ACC112 (cell line): Measurements from ENCODE around the gene BBOX1.
"Not testable (repeated sequence)": the region's sequence is repeated elsewhere in the genome, so short reads cannot be mapped to it uniquely, and the experiment has no call there.

Source experiments
- H2AFZ ChIP-seq: fragments of 200-600 bp; sonication (generic); one replicate; pipeline ENCODE4 v1.6.0; 2017; ENCODE audit warnings: antibody characterized with exemption, low read length; ENCODE audit not compliant: unreplicated experiment
- H3K27ac ChIP-seq: fragments of 200-600 bp; sonication (generic); 2 replicates; pipeline ENCODE4 v1.5.1; 2014; ENCODE audit warnings: low read depth, mild to moderate bottlenecking, antibody characterized with exemption, low read length, moderate library complexity
- H3K27me3 ChIP-seq: fragments of 200-600 bp; sonication (generic); 2 replicates; pipeline ENCODE4 v1.6.1; 2014; ENCODE audit warnings: mild to moderate bottlenecking, antibody characterized with exemption, low read length, moderate library complexity, mixed read lengths; ENCODE audit not compliant: insufficient read depth
- H3K36me3 ChIP-seq: fragments of 200-600 bp; sonication (generic); 2 replicates; pipeline ENCODE4 v1.6.1; 2016; ENCODE audit warnings: mild to moderate bottlenecking, antibody characterized with exemption, low read length, moderate library complexity, mixed read lengths; ENCODE audit not compliant: insufficient read depth
- H3K4me1 ChIP-seq: fragments of 200-600 bp; sonication (generic); one replicate; pipeline ENCODE4 v1.6.1; 2016; ENCODE audit warnings: low read length, mixed read lengths; ENCODE audit not compliant: insufficient read depth, unreplicated experiment, control insufficient read depth
- H3K4me3 ChIP-seq: fragments of 200-600 bp; sonication (generic); 2 replicates; pipeline ENCODE4 v1.5.1; 2014; ENCODE audit warnings: mild to moderate bottlenecking, low read depth, low read length
- H3K79me2 ChIP-seq: fragments of 200-600 bp; sonication (generic); one replicate; pipeline ENCODE4 v1.6.0; 2016; ENCODE audit warnings: low read length; ENCODE audit not compliant: control insufficient read depth, unreplicated experiment, insufficient read depth

BBOX1 gene

GRCh38 chr11:27084518-27084917 lies 43.9 kb downstream of the BBOX1 start:
- Histone ChIP-seq H3K36me3 (no peaks in the 10 kb centered on the region), H3K4me1 (no peaks in the 10 kb centered on the region), H3K79me2 (no peaks in the 10 kb centered on the region), H3K4me3 (no peak overlapping the region), H3K27ac (no peak overlapping the region), H2AFZ (no peak overlapping the region), H3K27me3 (no peaks in the 10 kb centered on the region)

DNA sequence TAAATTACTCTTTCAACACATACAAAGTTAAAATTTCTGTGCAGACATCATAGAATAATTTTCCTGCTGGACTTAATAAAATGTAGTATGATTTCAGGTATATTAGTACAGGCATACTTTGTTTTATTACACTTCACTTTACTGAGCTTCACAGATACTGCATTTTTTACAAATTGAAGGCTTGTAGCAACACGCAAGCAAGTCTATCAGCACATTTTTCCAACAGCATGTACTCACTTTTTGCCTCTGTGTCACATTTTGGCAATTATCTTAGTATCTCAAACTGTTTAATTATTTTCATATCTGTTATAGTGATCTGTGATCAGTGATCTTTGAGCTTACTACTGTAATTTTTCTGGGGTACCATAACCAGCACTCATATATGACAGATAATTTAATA lies 44.5 kb downstream of the BBOX1 start:
- H3K27ac ChIP-seq = no peak overlapping the region
- H3K4me1 ChIP-seq = no peaks in the 10 kb centered on the region
- H3K4me3 ChIP-seq = no peak overlapping the region
- no peaks in the 10 kb centered on the region for H3K36me3 ChIP-seq
- H3K79me2 ChIP-seq = no peaks in the 10 kb centered on the region
- H3K27me3 ChIP-seq = no peaks in the 10 kb centered on the region
- no peak overlapping the region for H2AFZ ChIP-seq

GRCh38 chr11:27085605-27086004 lies 45.0 kb downstream of the BBOX1 start:
- H2AFZ ChIP-seq = no peak overlapping the region
- H3K27ac ChIP-seq = no peak overlapping the region

GRCh38 chr11:27087432-27087831 lies 46.8 kb downstream of the BBOX1 start:
- Histone ChIP-seq H3K79me2 (no peaks in the 10 kb centered on the region), H2AFZ (no peak overlapping the region), H3K36me3 (no peaks in the 10 kb centered on the region), H3K4me3 (no peak overlapping the region), H3K4me1 (no peaks in the 10 kb centered on the region), H3K27me3 (no peaks in the 10 kb centered on the region), H3K27ac (no peak overlapping the region)

More at GRCh38 chr11:27085605-27086004, 45.0 kb downstream of the BBOX1 start:
- Histone ChIP-seq H3K4me3 (no peak overlapping the region), H3K4me1 (no peaks in the 10 kb centered on the region), H3K79me2 (no peaks in the 10 kb centered on the region), H3K36me3 (no peaks in the 10 kb centered on the region), H3K27me3 (no peaks in the 10 kb centered on the region)

- H3K4me3 ChIP-seq = no peak overlapping the region
- no peaks in the 10 kb centered on the region for H3K36me3 ChIP-seq
- no peak overlapping the region for H2AFZ ChIP-seq
- H3K79me2 ChIP-seq = no peaks in the 10 kb centered on the region
- no peaks in the 10 kb centered on the region for H3K4me1 ChIP-seq
- H3K27ac ChIP-seq = no peak overlapping the region
- no peaks in the 10 kb centered on the region for H3K27me3 ChIP-seq
Measured at GRCh38 chr11:27088353-27088752, 47.7 kb downstream of the BBOX1 start.

GRCh38 chr11:27089746-27090145 lies 49.1 kb downstream of the BBOX1 start:
- Histone ChIP-seq H3K4me3 (no peak overlapping the region), H3K4me1 (no peaks in the 10 kb centered on the region), H2AFZ (no peak overlapping the region), H3K27me3 (no peaks in the 10 kb centered on the region), H3K79me2 (no peaks in the 10 kb centered on the region), H3K27ac (no peak overlapping the region), H3K36me3 (no peaks in the 10 kb centered on the region)

DNA sequence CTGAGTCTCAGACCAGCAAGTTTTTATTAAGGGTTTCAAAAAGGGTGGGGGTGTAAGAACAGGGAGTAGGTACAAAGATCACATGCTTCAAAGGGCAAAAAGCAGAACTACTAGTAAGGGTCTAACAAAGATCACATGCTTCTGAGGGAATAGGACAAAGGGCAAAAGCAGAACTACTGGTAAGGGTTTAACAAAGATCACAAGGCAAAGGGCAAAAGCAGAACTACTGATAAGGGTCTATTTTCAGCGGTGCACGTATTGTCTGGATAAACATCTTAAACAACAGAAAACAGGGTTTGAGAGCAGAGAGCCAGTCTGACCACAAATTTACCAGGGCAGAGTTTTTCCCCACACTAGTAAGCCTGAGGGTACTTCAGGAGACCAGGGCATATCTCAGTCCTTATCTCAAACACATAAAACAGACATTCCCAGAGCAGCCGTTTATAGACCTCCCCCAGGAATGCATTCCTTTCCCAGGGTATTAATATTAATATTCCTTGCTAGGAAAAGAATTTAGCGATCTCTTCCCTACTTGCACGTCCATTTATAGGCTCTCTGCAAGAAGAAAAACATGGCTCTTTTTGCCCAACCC lies 49.8 kb downstream of the BBOX1 start:
- not testable (repeated sequence) for H3K27me3 ChIP-seq, H3K4me1 ChIP-seq, H3K79me2 ChIP-seq, H3K36me3 ChIP-seq, H3K27ac ChIP-seq, H3K4me3 ChIP-seq, H2AFZ ChIP-seq

DNA sequence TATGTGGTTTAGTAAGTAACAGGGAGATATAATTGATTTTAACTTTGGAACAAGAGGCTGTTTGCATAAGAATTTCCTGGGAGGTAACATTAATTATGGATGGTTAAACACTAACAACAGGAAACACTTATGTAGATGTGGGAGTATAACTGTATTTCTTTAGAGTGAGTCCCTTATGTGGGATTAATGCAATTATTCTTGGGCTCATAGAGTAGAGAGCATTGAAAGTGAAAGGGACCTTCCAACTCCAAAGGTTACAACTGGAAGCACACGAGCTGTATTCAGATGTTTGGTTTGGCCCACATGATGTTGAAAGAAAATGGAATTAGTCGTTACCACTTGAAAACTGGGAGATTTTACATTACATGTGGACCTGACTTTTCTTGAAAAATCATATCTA lies 53.5 kb downstream of the BBOX1 start:
- Histone ChIP-seq H3K36me3 (no peaks in the 10 kb centered on the region), H3K4me3 (no peak overlapping the region), H2AFZ (no peak overlapping the region), H3K79me2 (no peaks in the 10 kb centered on the region), H3K27ac (no peak overlapping the region), H3K4me1 (no peaks in the 10 kb centered on the region), H3K27me3 (no peaks in the 10 kb centered on the region)

DNA sequence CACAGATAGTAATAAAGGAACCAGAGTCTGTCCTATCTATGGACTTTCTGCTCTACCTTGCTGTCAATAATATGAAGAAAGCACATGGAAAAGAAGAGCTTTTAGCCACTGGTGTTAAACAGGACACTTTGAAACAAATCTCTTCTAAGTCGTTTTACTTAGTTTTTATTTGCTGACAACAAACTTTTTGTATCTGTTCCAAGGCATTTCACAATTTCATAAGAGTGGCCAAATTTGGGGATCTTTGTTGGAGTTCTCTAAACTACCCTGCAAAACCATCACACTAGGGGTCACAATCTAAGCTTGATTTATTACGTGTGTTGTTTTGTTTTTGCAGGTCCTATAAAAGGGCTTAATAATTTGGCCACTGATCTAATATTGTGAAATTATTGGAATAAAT lies 54.4 kb downstream of the BBOX1 start:
- Histone ChIP-seq H2AFZ (no peak overlapping the region), H3K4me1 (no peaks in the 10 kb centered on the region), H3K36me3 (no peaks in the 10 kb centered on the region), H3K4me3 (no peak overlapping the region), H3K79me2 (no peaks in the 10 kb centered on the region), H3K27ac (no peak overlapping the region), H3K27me3 (no peaks in the 10 kb centered on the region)

DNA sequence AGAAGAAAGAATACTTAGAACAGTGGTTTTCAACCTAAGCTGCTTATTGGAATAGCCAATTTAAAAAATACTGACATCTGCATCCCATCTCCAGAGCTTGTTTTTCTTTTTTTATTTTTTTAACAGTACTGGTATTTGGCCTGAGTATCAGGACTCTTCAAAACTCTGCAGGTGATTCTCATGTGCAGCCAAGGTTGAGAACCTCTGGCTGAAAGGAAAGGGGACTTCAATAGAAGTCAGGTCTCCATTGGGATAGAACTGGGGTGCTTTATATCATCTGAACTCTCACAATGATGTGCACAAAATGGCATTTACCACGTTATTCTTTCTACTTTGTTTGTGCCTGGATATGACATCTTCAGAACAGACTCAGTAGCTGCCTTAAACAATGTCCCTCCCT lies 55.3 kb downstream of the BBOX1 start:
- no peak overlapping the region for H3K4me3 ChIP-seq
- no peak overlapping the region for H3K27ac ChIP-seq
- no peaks in the 10 kb centered on the region for H3K4me1 ChIP-seq
- H2AFZ ChIP-seq = no peak overlapping the region
- H3K27me3 ChIP-seq = no peaks in the 10 kb centered on the region
- H3K79me2 ChIP-seq = no peaks in the 10 kb centered on the region
- H3K36me3 ChIP-seq = no peaks in the 10 kb centered on the region

GRCh38 chr11:27097551-27097950 lies 56.9 kb downstream of the BBOX1 start:
- H3K4me3 ChIP-seq = no peak overlapping the region
- H3K27me3 ChIP-seq = no peaks in the 10 kb centered on the region
- H3K4me1 ChIP-seq = no peaks in the 10 kb centered on the region
- H2AFZ ChIP-seq = no peak overlapping the region
- no peaks in the 10 kb centered on the region for H3K79me2 ChIP-seq
- no peak overlapping the region for H3K27ac ChIP-seq
- no peaks in the 10 kb centered on the region for H3K36me3 ChIP-seq
